A673 (cell line): ENCODE measurements around the gene NCOA3. TPM values are rescaled to one million over a fixed set of nuclear protein-coding genes. Genes with fewer than 3 reads are reported as not detected.
"Not testable (repeated sequence)": the region's sequence is repeated elsewhere in the genome, so short reads cannot be mapped to it uniquely, and the experiment has no call there.

Source experiments
- BruUV-seq: library from RNA; stranded (reverse); fragments of 400-500 nt; replicated peaks from 2 replicates; lab custom pipeline; 2021; lab: Mats Ljungman, UMichigan
- CTCF ChIA-PET: fragments of 300-600 bp; sonication (Branson Sonifier 250); formaldehyde crosslinking; loops from one replicate; lab custom pipeline; 2022; ENCODE audit warnings: antibody characterized with exemption; lab: Charles Lee
- POLR2A ChIA-PET: fragments of 300-600 bp; sonication (Branson Sonifier 250); formaldehyde crosslinking; loops from one replicate; lab custom pipeline; 2022; ENCODE audit warnings: antibody characterized with exemption; ENCODE audit not compliant: low non-redundant PET; lab: Charles Lee
- DNase-seq: peaks from one replicate; pipeline ENCODE4 v3.0.0-alpha.2; 2015; ENCODE audit warnings: low spot score
- H3K27ac ChIP-seq: fragments of 200-600 bp; sonication (generic); 2 replicates; pipeline ENCODE4 v1.5.1; 2016; ENCODE audit warnings: mixed run types, low read depth, mild to moderate bottlenecking, mixed read lengths, antibody characterized with exemption, low read length; ENCODE audit not compliant: poor library complexity, severe bottlenecking
- H3K27me3 ChIP-seq: fragments of 200-600 bp; sonication (generic); replicated peaks from 2 replicates; pipeline ENCODE4 v1.6.1; 2017; ENCODE audit warnings: mixed run types, low read depth, mild to moderate bottlenecking, mixed read lengths, antibody characterized with exemption, low read length; ENCODE audit not compliant: insufficient read depth, poor library complexity
- H3K36me3 ChIP-seq: fragments of 200-600 bp; sonication (generic); 2 replicates; pipeline ENCODE4 v1.6.1; 2016; ENCODE audit warnings: mixed run types, mild to moderate bottlenecking, mixed read lengths, antibody characterized with exemption, low read length; ENCODE audit not compliant: insufficient read depth, poor library complexity, severe bottlenecking
- H3K4me1 ChIP-seq: fragments of 200-600 bp; sonication (generic); 2 replicates; pipeline ENCODE4 v1.6.1; 2017; ENCODE audit warnings: mixed run types, mild to moderate bottlenecking, mixed read lengths, antibody characterized with exemption, low read length; ENCODE audit not compliant: insufficient read depth, poor library complexity, severe bottlenecking
- H3K4me3 ChIP-seq: fragments of 200-600 bp; sonication (generic); 2 replicates; pipeline ENCODE4 v1.5.1; 2016; ENCODE audit warnings: low read depth, mixed run types, mild to moderate bottlenecking, mixed read lengths, low read length; ENCODE audit not compliant: poor library complexity, severe bottlenecking
- H3K9me3 ChIP-seq: fragments of 200-600 bp; sonication (generic); 2 replicates; pipeline ENCODE4 v1.6.1; 2016; ENCODE audit warnings: mixed run types, low read depth, mild to moderate bottlenecking, mixed read lengths, antibody characterized with exemption, low read length; ENCODE audit not compliant: poor library complexity, severe bottlenecking
- CTCF ChIP-seq: fragments of 300-800, 200-600 bp; sonication (generic); conservative IDR thresholded peaks from 2 replicates; pipeline ENCODE4 v1.5.1; 2017; ENCODE audit warnings: low read depth, mild to moderate bottlenecking, antibody characterized with exemption, low read length, moderate library complexity, mixed read lengths
- EZH2 ChIP-seq: fragments of 200-600 bp; sonication (generic); IDR thresholded peaks from 2 replicates; pipeline ENCODE4 v1.6.1; 2017; ENCODE audit warnings: borderline replicate concordance, low read depth, mild to moderate bottlenecking, mixed read lengths, antibody characterized with exemption, low read length; ENCODE audit not compliant: poor library complexity, severe bottlenecking
- intact Hi-C: fragments of 100-400 bp; cut with micrococcal nuclease; formaldehyde crosslinking; loops from one replicate; pipeline ENCODE4 v1.10.0; 2022; ENCODE audit not compliant: unreplicated experiment
- total RNA-seq: library from RNA; stranded (reverse); gene quantifications from 2 replicates; pipeline ENCODE4 v1.2.3, GENCODE V29; 2021

The NCOA3 gene
- total RNA-seq, 1 experiment from 2014 or later = 26.8 TPM

GRCh38 chr20:47456952-47457724, 44.5 kb upstream of the NCOA3 start:
- ChIA-PET CTCF (no interaction called here), POLR2A (no interaction called here)
- H3K27ac ChIP-seq = no peak overlapping the region
- H3K36me3 ChIP-seq = no peaks in the 10 kb centered on the region
- no peaks in the 10 kb centered on the region for H3K9me3 ChIP-seq
- no TSS peak for BruUV-seq
- H3K27me3 ChIP-seq = no peaks in the 10 kb centered on the region
- peaks cover 6% of the 10 kb centered on the region for H3K4me1 ChIP-seq
- TF ChIP-seq CTCF (no peak), EZH2 (no peak)
- intact Hi-C loops = no loop called here
- no peak for DNase-seq
- H3K4me3 ChIP-seq = no peak overlapping the region

- H3K27ac ChIP-seq, H3K4me3 ChIP-seq, BruUV-seq, H3K36me3 ChIP-seq, H3K27me3 ChIP-seq, H3K9me3 ChIP-seq, intact Hi-C loops, H3K4me1 ChIP-seq, DNase-seq: not testable (repeated sequence)
- ChIA-PET POLR2A (interaction anchor here (0.6 kb wide), 1 partner anchor 67 kb away, joined by 5 read pairs; no protein-coding TSS in a partner anchor), CTCF (interaction anchor here (0.6 kb wide), 1 partner anchor 142 kb away, joined by 3 read pairs; no protein-coding TSS in a partner anchor)
Measured at GRCh38 chr20:47458280-47459050, 43.2 kb upstream of the NCOA3 start.

- intact Hi-C loops = no loop called here
- POLR2A ChIA-PET = no interaction called here
- Histone ChIP-seq H3K4me1 (peaks cover 11% of the 10 kb centered on the region), H3K27ac (no peak overlapping the region), H3K36me3 (no peaks in the 10 kb centered on the region), H3K9me3 (no peaks in the 10 kb centered on the region), H3K4me3 (no peak overlapping the region), H3K27me3 (no peaks in the 10 kb centered on the region)
- CTCF ChIA-PET = interaction anchor here (0.6 kb wide), 1 partner anchor 1711 kb away, joined by 4 read pairs; no protein-coding TSS in a partner anchor
- DNase-seq = no peak
- no TSS peak for BruUV-seq
- TF ChIP-seq EZH2 = no peak
- TF ChIP-seq CTCF = no peak
Measured at GRCh38 chr20:47459344-47460073, 42.2 kb upstream of the NCOA3 start.

GRCh38 chr20:47460761-47461112, 41.0 kb upstream of the NCOA3 start:
- H3K27ac ChIP-seq, H3K27me3 ChIP-seq, BruUV-seq, POLR2A ChIA-PET, DNase-seq, H3K4me3 ChIP-seq, intact Hi-C loops, H3K9me3 ChIP-seq, H3K36me3 ChIP-seq, CTCF ChIA-PET: not testable (repeated sequence)
- peaks cover 13% of the 10 kb centered on the region for H3K4me1 ChIP-seq
